ENCODE measurements around the gene KISS1. TPM values are rescaled to one million over a fixed set of nuclear protein-coding genes. Genes with fewer than 3 reads are reported as not detected.
A peak's percentile ranks its signal among the peaks of the same experiment; 100 is the strongest.

The KISS1 gene
- total and polyA plus RNA-seq, 4 donors, result 0.25 to 3.4 TPM; not detected in 2

- no peak overlapping the region for H3K4me3 ChIP-seq
- ATAC-seq (ENCODE audit: insufficient read depth, low FRiP score) (no peak), DNase-seq (no peak)
- no peaks in the 10 kb centered on the region for H3K9me3 ChIP-seq (ENCODE audit: control insufficient read depth in 4 of 4, insufficient read depth in 3 of 4, low read length in 3 of 4)
- 87 to 89% methylated on average over 20 of the region's 20 CpGs for WGBS, 2 donors
- no peak overlapping the region for H3K9ac ChIP-seq (ENCODE audit: insufficient read depth in 1 of 2, low read length in 2 of 2)
- peaks cover 0 to 16% (median 0%) of the 10 kb centered on the region in 5 donors for H3K4me1 ChIP-seq (ENCODE audit: control insufficient read depth in 5 of 5, insufficient read depth in 5 of 5, low read length in 5 of 5)
- no peaks in the 10 kb centered on the region for H3K27me3 ChIP-seq (ENCODE audit: control insufficient read depth in 3 of 3, insufficient read depth in 3 of 3, low read length in 2 of 3)
- TF ChIP-seq, protein P1, sequence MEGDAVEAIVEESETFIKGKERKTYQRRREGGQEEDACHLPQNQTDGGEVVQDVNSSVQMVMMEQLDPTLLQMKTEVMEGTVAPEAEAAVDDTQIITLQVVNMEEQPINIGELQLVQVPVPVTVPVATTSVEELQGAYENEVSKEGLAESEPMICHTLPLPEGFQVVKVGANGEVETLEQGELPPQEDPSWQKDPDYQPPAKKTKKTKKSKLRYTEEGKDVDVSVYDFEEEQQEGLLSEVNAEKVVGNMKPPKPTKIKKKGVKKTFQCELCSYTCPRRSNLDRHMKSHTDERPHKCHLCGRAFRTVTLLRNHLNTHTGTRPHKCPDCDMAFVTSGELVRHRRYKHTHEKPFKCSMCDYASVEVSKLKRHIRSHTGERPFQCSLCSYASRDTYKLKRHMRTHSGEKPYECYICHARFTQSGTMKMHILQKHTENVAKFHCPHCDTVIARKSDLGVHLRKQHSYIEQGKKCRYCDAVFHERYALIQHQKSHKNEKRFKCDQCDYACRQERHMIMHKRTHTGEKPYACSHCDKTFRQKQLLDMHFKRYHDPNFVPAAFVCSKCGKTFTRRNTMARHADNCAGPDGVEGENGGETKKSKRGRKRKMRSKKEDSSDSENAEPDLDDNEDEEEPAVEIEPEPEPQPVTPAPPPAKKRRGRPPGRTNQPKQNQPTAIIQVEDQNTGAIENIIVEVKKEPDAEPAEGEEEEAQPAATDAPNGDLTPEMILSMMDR (IDR thresholded peaks at IDR 0.05; ENCODE audit: control extremely low read depth, extremely low read depth), result no peak
- peaks cover 2 to 5% (median 3%) of the 10 kb centered on the region in 4 donors for H3K36me3 ChIP-seq (ENCODE audit: control insufficient read depth in 4 of 4, insufficient read depth in 4 of 4, low read length in 4 of 4)
- no peak overlapping the region for H3K27ac ChIP-seq (ENCODE audit: low read depth in 1 of 2, low read length in 1 of 2)
Measured at GRCh38 chr1:204227996-204228785, 31.9 kb upstream of the KISS1 start.

DNA sequence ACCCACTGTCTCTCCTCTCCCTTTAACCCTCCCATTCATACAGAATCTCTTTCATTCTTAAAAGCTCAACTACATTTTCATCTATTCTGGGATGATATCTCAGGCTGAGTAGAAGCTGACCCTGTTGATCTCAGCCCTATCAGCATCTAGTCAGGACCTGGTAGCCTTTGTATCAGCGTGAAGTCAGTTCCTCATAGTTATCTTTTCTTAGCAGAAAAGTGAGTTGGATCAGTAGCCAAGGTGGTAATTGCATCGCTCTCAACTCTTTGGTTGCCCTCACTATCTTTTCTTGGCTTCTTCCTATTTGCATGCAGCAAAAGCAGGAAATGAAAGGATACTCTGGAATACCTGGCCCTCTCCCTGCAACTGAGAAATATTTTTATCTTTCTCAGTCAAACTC is 31.1 kb upstream of the KISS1 start:
- H3K4me1 ChIP-seq (ENCODE audit: control insufficient read depth in 5 of 5, insufficient read depth in 5 of 5, low read length in 5 of 5), result peaks cover 0 to 16% (median 0%) of the 10 kb centered on the region in 5 donors
- no peaks in the 10 kb centered on the region for H3K9me3 ChIP-seq (ENCODE audit: control insufficient read depth in 4 of 4, insufficient read depth in 3 of 4, low read length in 3 of 4)
- H3K36me3 ChIP-seq (ENCODE audit: control insufficient read depth in 4 of 4, insufficient read depth in 4 of 4, low read length in 4 of 4), result peaks cover 2 to 5% (median 3%) of the 10 kb centered on the region in 4 donors
- no peak overlapping the region for H3K4me3 ChIP-seq
- TF ChIP-seq, protein P1 (IDR thresholded peaks at IDR 0.05; ENCODE audit: control extremely low read depth, extremely low read depth), result no peak
- no peaks in the 10 kb centered on the region for H3K27me3 ChIP-seq (ENCODE audit: control insufficient read depth in 3 of 3, insufficient read depth in 3 of 3, low read length in 2 of 3)
- H3K9ac ChIP-seq (ENCODE audit: insufficient read depth in 1 of 2, low read length in 2 of 2), result no peak overlapping the region
- no peak overlapping the region for H3K27ac ChIP-seq (ENCODE audit: low read depth in 1 of 2, low read length in 1 of 2)
- 94 to 97% methylated on average over 2 of the region's 2 CpGs for WGBS, 2 donors
- DNase-seq (no peak), ATAC-seq (ENCODE audit: insufficient read depth, low FRiP score) (no peak)

DNA sequence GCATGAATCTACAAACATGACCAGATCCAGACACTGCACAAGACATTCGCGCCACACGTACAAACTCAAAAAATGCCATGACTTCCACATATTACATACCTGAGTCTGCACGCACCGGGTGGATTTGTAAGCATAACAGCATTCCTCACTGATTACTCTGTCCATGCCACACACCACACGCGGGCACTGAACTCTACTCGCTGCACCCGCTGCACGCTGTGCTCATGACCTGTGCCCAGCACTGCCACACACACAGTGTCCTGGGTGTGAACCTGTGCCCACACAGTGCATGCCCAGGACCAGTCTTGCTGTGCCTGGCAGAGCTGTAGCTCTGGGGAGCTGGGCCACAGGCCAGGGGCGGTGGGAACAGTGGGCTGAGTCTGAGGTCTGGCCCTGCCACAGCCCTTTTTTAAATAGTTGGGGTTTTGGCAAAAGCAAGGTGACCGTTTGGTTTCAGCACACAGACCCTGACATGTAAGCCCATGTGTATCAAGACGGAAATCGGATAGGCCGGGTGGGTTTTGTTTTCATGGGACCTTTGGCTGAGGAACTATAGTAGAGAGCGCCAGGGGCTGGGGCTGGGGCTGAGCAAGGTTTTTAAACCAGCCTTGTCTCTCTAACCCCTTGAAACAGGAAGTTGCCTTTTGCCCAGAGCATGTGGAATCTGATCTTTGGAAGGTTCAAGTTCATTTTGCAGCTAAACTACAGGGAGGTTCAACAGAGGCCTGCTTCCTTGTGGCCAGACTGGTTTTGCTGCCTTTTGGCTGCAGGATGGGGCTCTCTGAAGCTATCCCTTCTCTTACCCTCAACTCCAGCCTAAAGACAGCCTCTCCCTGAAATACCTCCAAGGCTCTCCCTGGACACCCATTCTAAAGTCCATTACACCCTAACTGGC is 29.8 kb upstream of the KISS1 start:
- 82 to 84% methylated on average over 16 of the region's 16 CpGs for WGBS, 2 donors
- H3K27ac ChIP-seq (ENCODE audit: low read depth in 1 of 2, low read length in 1 of 2), result no peak overlapping the region
- no peaks in the 10 kb centered on the region for H3K27me3 ChIP-seq (ENCODE audit: control insufficient read depth in 3 of 3, insufficient read depth in 3 of 3, low read length in 2 of 3)
- TF ChIP-seq, protein P1 (IDR thresholded peaks at IDR 0.05; ENCODE audit: control extremely low read depth, extremely low read depth), result no peak
- no peak for ATAC-seq (ENCODE audit: insufficient read depth, low FRiP score)
- no peaks in the 10 kb centered on the region for H3K9me3 ChIP-seq (ENCODE audit: control insufficient read depth in 4 of 4, insufficient read depth in 3 of 4, low read length in 3 of 4)
- peaks cover 0 to 16% (median 0%) of the 10 kb centered on the region in 5 donors for H3K4me1 ChIP-seq (ENCODE audit: control insufficient read depth in 5 of 5, insufficient read depth in 5 of 5, low read length in 5 of 5)
- H3K4me3 ChIP-seq, result no peak overlapping the region
- peak; percentile 38 to 73 (median 42) for DNase-seq
- H3K9ac ChIP-seq (ENCODE audit: insufficient read depth in 1 of 2, low read length in 2 of 2), result no peak overlapping the region
- H3K36me3 ChIP-seq (ENCODE audit: control insufficient read depth in 4 of 4, insufficient read depth in 4 of 4, low read length in 4 of 4), result peaks cover 0 to 10% (median 3%) of the 10 kb centered on the region in 4 donors

Data from lung (tissue), 12 donors.